ENCODE data around the gene SRGN.

DNA sequence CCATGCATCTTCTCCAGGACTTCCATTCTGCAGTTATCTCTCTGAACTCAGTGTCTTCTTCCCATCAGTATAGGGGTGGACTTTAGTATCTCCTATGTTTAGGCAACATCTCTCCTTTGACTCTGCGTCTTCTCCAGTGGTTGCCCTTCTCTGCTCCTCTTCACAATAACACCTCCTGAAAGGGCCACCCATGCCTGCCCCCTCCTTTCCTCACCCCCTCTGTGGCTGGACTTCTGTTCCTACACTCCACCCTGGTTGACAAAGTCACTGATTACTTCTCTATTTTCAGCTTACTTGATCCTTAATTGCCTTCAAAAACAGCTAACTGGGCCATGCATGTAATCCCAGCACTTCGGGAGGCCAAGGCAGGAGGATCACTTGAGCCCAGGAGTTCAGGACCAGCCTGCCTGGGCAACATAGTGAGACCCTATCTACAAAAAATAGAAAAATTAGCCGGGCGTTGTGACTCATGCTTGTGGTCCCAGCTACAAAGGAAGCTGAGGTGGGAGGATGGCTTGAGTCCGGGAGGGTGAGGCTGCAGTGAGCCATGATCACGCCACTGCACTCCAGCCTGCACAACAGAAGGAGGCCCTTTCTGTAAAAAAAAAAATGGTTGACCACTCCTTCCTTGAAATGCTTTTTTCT is 13.7 kb downstream of the SRGN start:
- TF ChIP-seq, protein P1, sequence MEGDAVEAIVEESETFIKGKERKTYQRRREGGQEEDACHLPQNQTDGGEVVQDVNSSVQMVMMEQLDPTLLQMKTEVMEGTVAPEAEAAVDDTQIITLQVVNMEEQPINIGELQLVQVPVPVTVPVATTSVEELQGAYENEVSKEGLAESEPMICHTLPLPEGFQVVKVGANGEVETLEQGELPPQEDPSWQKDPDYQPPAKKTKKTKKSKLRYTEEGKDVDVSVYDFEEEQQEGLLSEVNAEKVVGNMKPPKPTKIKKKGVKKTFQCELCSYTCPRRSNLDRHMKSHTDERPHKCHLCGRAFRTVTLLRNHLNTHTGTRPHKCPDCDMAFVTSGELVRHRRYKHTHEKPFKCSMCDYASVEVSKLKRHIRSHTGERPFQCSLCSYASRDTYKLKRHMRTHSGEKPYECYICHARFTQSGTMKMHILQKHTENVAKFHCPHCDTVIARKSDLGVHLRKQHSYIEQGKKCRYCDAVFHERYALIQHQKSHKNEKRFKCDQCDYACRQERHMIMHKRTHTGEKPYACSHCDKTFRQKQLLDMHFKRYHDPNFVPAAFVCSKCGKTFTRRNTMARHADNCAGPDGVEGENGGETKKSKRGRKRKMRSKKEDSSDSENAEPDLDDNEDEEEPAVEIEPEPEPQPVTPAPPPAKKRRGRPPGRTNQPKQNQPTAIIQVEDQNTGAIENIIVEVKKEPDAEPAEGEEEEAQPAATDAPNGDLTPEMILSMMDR (IDR thresholded peaks at IDR 0.05), result no peak
- no peak for TF ChIP-seq POLR2A (IDR thresholded peaks at IDR 0.05)
- TF ChIP-seq POLR2AphosphoS5 (IDR thresholded peaks at IDR 0.05), result no peak

Measured in upper lobe of left lung (tissue), 4 donors.